Stimulated activated CD8-positive, alpha-beta memory T cell treated with anti-CD3 and anti-CD28 coated beads, Interleukin-12 subunit alpha, Interleukin-12 subunit beta, amount 100 ng/mL, for 24 hours (primary cell): ENCODE results near the gene ALPK1.

Source experiments
- DNase-seq: peaks from one replicate; pipeline ENCODE4 v3.0.0-alpha.2; 2020; ENCODE audit errors: extremely low read depth

The ALPK1 gene

DNA sequence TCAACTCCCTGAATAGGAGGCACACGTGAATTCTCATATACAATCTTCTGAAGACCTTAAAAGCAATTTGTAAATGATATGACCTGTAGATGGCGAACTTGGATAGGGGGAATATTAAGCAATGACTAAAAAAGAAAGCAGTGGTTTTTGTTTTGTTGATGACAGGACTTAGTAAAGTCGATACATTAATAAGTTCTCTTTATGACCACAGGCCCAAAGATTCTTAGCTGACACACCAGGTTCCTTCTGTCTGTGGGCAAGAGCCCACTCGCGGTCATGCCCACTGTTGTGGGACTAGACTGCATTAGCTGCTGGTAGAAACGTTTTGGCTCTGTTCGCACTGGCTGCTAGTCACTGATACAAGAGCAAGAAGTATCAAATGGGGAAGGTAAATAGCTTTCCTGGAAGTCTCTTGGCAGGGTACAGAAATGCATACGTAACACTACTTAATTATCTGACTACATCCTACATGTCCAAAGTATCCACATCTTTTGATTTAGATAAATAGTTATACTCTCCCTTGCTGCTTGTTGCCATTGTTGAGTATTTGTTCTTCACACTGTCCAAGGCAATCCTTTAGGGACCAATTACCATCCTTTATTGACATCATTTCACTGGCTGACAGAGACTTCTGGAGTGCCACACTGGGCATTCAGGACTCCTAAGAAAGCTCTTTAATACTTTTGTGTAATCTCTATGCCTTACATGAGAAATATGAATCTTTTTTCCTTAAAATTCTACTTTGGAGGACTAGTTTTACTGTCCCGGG lies 31.0 kb downstream of the ALPK1 start:
- no peak for DNase-seq

DNA sequence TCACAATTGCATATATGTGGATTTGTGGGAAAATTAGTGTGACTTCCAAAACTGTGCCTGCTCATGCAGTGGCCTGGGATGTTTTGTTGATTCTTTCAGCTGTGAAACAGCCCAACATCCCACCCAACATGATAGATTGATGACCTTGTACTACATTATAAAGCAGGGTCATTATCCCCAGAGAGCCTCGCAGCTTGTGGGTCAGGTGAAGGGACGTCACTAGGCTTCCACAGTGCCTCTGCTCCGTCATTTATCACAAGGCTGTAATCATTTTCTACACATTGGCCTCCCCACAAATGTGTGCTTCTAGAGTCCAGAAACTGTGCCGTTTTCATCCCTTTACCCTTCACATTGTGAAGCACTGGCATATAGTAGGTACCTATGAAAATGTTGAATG lies 31.6 kb downstream of the ALPK1 start:
- no peak for DNase-seq

DNA sequence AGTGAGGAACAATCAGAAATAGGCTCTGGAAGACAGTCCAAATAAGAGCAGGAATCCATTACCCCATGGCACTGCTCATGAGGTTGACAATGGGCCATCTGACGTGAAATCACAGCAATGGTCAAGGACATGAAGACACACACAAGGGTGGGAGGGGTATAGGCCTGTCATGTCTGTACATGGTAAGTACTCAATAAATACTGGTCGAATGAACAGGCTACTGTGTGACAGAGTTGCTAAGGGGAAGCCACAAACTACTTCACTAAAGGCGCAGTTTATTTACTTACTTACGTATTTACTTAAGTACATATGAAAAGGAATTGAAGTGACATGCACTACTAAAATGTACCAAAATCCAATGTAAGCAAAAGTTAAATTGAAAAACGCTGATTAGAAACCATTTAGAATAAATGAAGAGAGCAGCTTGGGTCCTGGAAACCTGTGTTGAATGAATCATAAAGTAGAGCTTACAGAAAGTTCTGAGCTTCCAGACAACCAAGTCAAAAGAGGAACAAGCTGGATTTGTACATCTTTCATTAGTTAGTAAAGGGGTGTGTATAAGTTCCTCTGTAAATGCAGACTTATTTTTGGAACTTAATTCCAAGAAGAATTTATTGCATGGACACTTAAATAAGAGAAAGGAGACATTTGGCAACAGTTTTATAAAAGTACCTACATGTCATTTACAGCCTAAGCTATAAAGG lies 32.7 kb downstream of the ALPK1 start:
- no peak for DNase-seq

DNA sequence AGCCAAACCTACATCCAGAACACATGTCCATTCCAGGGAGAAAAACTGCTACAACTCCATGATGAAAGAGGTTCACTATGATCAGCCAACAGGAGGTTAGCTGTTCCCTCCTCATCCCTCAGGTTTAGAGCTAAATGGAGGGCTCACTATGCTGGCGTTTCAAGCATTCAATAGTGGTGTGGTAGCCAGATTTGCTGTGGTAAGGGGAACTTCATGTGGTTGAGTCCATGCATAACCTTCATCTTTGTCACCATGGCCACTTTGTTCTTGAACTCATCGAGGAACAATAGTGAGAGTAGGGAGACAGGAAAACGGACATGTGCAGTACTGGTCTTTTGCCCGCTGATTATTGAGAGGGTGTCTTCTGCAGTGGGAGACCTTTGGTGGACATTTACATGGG lies 33.8 kb downstream of the ALPK1 start:
- DNase-seq: no peak

DNA sequence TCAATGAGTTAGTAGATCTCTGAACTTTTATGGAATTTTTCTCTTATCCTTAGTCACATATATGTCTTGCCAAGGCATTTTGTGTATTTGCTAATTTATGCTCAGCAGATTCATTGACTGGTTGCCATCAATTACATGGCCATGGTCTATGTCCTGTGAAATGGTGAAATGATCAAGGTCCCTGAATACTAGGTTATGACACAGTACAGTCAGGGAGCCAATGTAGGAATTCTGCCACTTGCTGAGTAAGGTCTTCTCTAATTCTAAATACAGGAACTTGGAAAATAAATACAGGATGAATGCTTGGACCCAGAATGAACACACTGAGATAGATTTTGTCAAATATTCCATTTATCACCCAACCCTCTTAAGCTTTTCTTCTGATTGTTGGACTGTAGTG lies 35.2 kb downstream of the ALPK1 start:
- DNase-seq: no peak

DNA sequence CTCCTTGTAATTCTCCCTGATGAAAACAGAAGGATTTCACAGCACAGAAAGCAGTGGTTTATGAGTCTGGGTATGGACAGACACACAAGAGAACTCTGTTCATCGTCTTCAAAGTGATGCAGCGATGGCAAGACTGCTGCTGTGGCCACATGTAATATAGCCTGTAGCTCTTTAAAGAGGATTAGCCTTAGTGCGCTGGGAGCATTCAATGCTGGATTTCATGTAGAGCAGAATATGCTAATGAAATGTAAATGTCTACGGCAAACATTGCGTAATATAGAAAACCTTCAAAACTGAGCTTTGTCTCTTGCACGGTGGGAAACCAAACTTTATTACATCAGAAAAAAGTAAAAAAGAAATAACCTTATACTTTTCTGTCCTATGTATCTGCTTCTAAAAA lies 42.9 kb downstream of the ALPK1 start:
- no peak for DNase-seq

DNA sequence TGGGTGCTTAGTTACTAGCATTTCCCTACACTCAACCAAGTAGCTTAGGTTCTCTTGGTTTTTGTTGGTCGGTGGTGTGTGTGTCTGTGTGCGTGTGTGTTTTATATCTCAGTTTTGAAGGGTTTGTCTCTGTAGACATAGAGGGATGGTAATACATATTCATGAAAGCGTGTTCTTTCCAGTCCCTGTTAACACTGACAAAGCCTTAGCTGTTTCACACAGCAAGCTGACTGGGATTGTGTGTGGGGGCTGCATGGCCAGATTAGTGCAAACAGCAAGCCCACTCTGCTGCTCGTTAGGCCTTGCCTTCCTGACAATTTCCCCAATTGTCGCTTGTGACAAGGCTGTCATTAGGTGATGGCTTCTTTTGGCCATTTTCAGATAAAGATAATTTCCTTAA lies 43.9 kb downstream of the ALPK1 start:
- no peak for DNase-seq

DNA sequence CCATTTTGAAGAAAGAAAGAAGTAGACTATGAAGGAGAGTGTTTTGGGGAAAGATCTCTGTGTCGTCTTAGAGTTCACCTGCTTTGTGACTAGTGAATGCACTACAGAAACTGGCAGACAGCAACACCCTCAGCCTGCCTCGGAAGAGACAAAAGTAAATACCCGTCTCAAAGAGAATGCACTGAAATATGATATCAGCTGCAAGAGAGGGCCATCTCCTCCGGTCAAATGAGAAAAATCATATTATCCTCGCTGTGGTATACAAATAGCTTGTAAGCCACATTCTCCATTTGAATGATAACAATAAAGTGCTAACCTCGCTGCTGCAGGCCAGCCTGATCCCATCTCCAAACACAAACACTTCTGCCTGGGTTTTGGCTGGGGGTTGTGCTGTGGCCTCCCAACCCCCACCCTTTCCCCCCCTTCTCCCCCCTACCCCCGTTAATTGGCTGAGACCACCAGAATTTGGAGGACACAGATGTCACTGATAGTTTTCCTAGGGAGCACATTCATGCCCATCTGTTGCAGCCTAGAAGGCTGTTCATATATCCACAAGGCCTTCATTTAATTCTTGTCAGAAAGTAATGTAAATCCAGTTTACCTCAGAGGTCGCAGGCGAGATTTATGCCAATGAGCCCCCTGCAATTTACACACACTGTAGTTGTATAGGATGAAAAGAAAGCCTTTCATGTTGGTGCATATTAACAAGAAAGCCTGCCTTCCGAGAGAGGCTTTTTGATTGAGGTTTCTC lies 46.3 kb downstream of the ALPK1 start:
- no peak for DNase-seq

DNA sequence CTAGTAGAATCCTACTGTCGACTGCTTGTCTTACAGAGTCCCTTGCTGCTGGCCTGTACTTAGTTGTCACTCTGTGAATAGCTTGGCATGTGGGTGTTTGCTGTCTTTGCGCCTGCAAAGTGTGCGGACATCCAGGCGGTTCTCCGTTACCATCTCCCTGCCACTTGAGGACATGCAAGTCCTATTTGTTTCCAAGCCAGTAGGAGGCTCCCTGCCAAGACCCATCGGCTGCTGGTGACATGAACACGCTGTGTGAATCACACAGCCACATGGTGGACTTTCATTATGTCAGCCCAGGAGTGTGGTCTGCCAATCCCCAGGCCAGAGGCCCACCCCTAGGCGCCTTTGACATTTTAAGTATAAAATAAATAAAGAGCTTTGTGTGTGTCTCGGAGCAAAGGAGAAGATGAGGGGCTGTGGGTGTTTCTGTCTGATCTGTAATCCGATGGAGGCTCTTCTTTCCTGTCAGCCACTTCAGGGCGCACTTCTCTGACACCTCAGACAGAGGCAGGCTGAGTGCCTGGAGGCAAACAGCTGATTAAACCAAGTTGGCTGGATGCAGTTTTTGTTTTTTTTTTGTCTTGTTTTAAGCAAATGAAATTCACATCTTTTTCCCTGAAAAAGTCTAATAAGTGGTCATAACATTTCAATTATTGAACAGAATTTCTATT lies 51.5 kb downstream of the ALPK1 start:
- DNase-seq: no peak

DNA sequence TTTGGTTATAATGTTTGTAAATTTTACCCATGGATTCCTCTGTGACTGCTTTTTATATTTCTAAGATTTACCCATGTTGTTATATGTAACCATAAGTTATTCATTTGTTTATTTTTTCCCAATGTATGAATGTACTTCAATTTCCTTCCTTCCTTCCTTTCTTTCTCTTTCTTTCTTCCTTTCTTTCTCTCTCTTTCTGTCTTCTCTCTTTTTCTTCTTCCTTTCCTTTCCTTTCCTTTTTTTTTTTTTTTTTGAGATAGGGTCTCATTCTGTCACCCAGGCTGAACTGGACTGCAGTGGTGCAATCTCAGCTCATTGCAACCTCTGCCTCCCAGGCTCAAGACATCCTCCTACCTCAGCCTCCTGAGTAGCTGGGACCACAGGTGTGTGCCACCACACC lies 55.6 kb downstream of the ALPK1 start:
- DNase-seq: no peak

DNA sequence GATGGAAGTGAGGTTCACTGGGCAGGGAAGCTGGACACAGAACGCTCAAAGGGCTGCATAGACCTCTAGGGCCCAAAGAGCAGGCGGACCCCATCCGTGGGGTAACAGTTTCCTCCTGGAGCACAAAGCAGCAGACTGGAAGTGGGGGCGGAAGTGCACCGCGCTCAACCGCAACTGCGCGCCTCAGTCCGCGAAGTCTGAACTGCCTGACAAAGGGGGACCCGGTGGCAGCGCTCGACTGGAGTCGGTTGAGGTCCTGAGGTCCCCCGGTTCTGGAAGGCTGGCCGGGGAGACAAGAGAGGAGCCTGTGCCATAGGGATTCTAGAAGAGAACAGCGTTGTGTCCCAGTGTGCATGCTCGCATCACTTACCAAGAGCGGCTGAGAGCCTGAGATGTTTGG lies 58.5 kb downstream of the ALPK1 start:
- DNase-seq: no peak

DNA sequence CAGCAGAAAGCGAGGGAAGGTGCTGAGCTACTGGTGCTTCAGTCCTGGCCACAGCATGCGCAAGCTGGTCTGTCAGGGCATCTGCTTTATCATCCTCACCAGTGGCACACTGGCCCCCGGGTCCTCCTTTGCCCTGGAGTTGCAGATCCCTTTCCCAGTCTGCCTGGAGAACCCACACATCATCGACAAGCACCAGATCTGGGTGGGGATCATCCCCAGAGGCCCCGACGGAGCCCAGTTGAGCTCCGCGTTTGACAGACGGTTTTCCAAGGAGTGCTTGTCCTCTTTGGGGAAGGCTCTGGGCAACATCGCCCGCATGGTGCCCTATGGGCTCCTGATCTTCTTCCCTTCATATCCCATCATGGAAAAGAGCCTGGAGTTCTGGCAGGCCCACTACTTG lies 60.3 kb downstream of the ALPK1 start:
- DNase-seq: no peak

DNA sequence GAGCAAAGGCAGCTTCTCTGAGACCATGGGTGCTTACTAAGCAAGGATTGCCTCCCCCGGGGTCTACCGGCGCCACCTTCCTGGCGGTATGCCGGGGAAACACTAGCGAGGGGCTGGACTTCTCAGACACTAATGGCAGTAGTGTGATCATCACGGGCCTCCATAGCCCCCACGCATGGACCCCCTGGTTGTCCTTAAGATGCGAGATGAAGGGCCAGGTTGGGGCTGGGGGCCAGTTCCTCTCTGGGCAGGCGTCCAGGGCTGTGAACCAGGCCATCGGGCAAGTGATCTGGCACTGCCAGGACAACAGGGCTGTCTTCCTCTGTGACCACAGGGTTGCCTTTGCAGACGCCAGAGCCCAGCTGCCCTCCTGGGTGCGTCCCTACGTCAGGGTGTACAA lies 60.7 kb downstream of the ALPK1 start:
- DNase-seq: no peak

DNA sequence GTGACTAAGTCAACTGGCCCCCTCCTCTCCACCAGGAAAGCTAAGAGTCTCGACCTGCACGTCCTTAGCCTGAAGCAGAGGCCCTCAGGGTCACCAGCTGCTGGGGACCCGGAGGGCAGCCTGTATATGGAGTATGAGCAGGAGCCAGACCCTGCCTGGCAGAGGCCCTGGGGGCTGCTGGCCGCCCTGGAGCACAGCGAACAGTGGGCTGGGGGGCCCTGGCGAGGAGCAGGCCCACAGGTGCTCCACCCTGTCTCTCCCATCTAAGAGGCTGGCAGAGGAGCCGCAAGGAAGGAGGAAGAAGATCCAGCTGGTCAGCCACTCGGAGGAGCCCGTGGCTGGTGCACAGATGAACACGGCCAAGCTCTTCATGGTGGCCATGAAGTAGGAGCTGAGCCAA lies 61.2 kb downstream of the ALPK1 start:
- DNase-seq: no peak

DNA sequence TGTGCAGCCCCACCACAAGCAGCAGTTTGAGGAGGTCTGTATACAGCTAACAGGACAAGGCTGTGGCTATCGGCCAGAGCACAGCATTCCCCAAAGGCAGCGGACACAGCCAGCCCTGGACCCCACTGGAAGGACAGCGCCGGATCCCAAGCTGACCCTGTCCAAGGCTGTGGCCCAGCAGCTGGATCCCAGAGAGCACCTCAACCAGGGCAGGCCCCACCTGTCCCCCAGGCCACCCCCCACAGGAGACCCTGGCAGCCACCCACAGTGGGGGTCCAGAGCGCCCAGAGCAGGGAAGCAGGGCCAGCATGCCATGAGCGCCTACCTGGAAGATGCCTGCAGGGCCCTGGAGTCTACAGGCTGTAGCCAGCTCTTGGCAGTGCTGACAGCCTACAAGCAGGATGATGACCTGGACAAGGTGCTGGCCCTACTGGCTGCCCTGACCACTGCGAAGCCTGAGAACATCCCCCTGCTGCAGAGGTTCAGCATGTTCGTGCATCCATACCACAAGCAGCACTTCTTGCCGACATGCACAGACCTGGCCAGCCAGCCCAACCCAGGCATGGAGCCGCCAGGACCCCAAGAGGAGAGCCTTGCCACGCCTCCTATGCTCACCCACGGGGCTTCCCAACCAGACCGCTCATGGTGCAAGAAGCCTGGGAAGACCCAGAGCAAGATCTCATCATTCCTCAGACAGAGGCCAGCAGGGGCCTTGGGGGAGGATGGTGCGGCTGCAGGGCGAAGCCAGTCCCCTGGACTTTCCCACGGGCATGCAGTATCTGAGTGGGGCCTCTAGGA lies 62.0 kb downstream of the ALPK1 start:
- no peak for DNase-seq

DNA sequence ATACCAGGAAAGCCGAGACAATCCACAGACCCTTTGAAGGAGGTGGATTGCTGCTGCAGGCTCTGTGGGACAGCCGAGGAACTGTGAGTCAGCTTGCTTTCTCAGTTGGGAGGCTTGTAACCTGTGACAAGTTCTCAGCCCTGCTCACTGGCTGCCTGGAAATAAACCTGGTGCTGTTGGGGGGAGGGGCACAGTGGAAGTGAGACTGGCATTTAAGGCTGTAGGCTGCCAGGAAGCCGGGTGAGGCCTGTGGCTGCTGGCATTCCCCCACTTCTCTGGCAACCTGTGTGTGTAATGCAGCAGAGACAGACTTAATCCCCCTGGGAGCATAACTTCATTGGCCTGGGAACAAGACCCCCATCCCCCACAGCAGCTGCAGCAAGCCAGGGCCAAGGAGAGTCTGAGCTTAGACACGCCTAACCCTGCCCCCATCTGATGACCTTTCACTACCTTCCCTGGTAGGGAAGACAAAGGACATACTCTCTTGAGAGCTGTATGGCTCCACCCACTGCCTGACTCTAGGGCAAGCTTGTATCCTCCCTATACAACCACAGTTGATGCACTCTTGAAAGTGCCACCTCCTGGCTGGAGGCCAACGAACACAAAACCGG lies 64.1 kb downstream of the ALPK1 start:
- no peak for DNase-seq

DNA sequence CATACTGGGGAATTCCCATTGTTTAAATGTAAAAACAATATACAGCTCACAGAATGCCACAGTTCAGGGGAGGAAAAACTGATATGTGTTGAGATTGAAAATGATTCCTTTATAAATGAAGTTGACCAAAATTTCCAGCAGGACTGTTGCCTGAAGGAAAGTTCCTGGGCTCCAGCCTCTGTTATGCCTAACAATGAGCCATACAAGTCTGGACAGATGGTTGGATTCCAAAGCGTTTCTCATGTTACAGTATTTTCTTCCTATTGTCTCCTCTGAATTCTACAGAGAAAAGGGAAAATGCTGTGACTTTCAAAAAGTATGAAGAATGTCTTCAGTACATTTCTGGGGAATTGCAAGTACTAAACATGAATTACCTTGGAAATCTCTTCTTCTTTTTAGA lies 73.3 kb downstream of the ALPK1 start:
- no peak for DNase-seq

DNA sequence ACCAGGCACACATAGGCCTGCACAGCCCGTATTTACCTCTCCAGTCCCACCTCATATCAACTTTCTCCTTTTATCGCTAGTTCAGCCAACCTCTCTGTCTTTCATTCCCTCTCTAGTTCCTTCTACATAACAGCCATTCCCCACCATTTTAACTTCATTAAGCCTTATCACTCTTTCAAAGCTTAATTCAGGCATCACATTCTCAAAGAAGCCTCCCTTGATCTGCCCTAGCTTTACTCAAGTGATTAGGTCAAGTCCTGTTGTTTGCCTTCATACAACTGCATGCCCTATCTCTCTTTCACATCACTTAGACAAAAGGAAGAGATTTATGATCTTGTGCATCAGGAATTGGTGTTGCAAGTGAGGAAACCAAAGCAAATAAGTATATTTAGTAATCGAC lies 74.2 kb downstream of the ALPK1 start:
- no peak for DNase-seq

DNA sequence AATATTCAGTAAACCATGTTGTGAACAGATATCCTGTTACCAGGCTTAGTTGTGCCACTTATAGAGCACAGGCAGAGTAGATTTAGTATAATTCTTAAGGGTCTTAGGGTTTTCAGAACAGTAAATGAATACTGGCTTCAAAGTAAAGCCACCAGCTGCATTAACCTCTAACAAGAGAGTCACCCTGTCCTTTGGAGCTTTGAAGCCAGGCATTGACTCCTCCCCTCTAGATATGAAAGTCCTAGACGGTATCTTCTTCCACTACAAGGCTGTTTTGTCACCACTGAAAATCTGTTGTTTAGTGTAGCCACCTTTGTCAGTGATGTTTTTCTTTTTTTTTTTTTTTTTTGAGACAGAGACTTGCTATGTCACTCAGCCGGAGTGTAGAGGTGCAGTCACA lies 77.7 kb downstream of the ALPK1 start:
- no peak for DNase-seq

DNA sequence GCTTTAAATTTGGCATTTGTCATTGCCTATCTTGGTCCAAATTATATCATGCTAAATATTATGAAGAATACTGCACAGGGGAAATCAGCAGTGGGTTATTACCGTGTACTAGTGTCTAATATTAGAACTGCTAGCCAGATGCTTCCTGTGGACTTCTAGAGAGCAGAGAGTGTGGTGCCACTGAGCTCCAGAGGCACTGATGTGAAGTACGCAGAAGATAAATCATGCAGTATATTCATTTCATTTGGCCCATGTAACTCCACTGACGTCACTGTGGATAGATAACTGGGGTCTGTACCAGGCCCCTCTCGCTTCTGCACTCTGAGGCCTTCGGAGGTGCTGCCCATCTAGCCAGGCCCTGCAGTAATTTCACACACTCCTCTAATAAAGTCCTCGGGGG lies 80.0 kb downstream of the ALPK1 start:
- no peak for DNase-seq

DNA sequence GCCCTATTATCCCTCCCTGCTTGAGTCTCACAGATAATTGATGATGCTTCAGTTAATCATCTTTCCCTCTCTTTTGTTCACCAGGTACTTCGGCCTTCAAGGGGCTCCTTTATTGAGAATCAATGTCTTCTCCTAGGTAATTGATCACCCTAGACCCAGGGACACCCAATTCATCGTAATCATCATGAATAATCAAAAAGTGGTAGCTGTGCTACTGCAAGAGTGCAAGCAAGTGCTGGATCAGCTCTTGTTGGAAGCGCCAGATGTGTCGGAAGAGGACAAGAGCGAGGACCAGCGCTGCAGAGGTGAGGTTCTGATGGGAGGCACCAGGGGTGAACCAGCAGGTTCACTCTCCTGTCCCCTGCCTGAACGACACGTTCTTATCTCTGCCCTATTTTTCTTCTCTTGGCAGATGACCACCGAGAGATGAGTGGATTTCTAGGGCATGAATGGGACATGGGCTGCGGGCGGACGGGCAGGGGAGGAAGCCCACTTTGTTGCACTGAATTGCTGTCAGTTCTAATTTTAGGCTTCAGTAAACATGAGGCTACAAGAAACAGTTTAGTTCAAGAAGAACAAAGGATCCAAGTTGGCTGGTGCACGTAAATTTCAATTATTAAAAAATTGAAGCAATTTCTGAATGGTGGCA lies 80.5 kb downstream of the ALPK1 start:
- DNase-seq: no peak
